Endothelial cell of umbilical vein (primary cell): ENCODE data around the gene SLC4A1AP. TPM values are rescaled to one million over a fixed set of nuclear protein-coding genes. Genes with fewer than 3 reads are reported as not detected.

Experiments
- BruUV-seq: library from RNA; stranded (reverse); fragments of 400-500 nt; replicated peaks from 2 replicates; lab custom pipeline; 2021; lab: Mats Ljungman, UMichigan
- CTCF ChIA-PET: fragments of 300-600, 350-600 bp; sonication (Branson Sonifier 250); formaldehyde crosslinking; loops from one replicate; lab custom pipeline; 2021; ENCODE audit warnings: antibody characterized with exemption, inconsistent platforms; lab: Charles Lee
- POLR2A ChIA-PET: fragments of 300-600, 350-600 bp; sonication (Branson Sonifier 250); formaldehyde crosslinking; loops from one replicate; lab custom pipeline; 2021; ENCODE audit warnings: antibody characterized with exemption, inconsistent platforms; lab: Charles Lee
- DNase-seq: peaks from one replicate; pipeline ENCODE4 v3.0.0-alpha.2; 2011; ENCODE audit warnings: low read depth, low spot score
- FAIRE-seq: peaks from 2 replicates; lab custom pipeline; 2011; peaks lifted over from hg19 to GRCh38; lab: Jason Lieb, UNC
- H2AFZ ChIP-seq: 2 replicates; pipeline ENCODE4 v1.6.0; 2012; ENCODE audit warnings: low read depth, low read length, control low read depth, inconsistent platforms
- H3K27ac ChIP-seq: 2 replicates; pipeline ENCODE4 v1.5.1; 2011; ENCODE audit warnings: low read depth, mild to moderate bottlenecking, control low read depth, low read length, moderate library complexity; ENCODE audit not compliant: insufficient read depth
- H3K27me3 ChIP-seq, 2 experiments: 2 replicates each; pipeline versions ENCODE4 v1.6.0 to v1.6.1; 2011; ENCODE audit warnings: low read length in 2 of 2, mixed read lengths in 1 of 2; ENCODE audit not compliant: control insufficient read depth in 2 of 2, insufficient read depth in 2 of 2
- H3K36me3 ChIP-seq, 2 experiments: 2 replicates in 1 of 2; 3 replicates in 1 of 2; pipeline ENCODE4 v1.5.1; 2011; ENCODE audit warnings: low read length in 2 of 2, mild to moderate bottlenecking in 1 of 2, moderate library complexity in 1 of 2; ENCODE audit not compliant: control insufficient read depth in 2 of 2, insufficient read depth in 2 of 2; ENCODE audit errors: extremely low read depth in 1 of 2
- H3K4me1 ChIP-seq: 3 replicates; pipeline ENCODE4 v1.5.1; 2011; ENCODE audit warnings: mild to moderate bottlenecking, low read length; ENCODE audit not compliant: control insufficient read depth, insufficient read depth; ENCODE audit errors: extremely low read depth
- H3K4me2 ChIP-seq: 2 replicates; pipeline ENCODE4 v1.6.1; 2011; ENCODE audit warnings: low read length, control low read depth, mixed read lengths; ENCODE audit not compliant: insufficient read depth
- H3K4me3 ChIP-seq, 3 experiments: fragments of 200-600 bp in 1 of 3; sonication (generic), shearing (Covaris generic) in 1 of 3; replicated peaks in 1 of 3; 2 replicates each; pipeline ENCODE4 v1.5.1; 2011 to 2016; ENCODE audit warnings: control low read depth in 3 of 3, low read length in 3 of 3, mild to moderate bottlenecking in 2 of 3, inconsistent platforms in 1 of 3, low read depth in 1 of 3, moderate library complexity in 1 of 3; ENCODE audit not compliant: insufficient read depth in 1 of 3
- H3K79me2 ChIP-seq: 2 replicates; pipeline ENCODE4 v1.6.0; 2012; ENCODE audit warnings: low read length, inconsistent platforms; ENCODE audit not compliant: control insufficient read depth, insufficient read depth
- H3K9ac ChIP-seq: replicated peaks from 2 replicates; pipeline ENCODE3; 2011; ENCODE audit warnings: low read length, control low read depth; ENCODE audit not compliant: insufficient read depth; ENCODE audit errors: extremely low read depth
- H3K9me1 ChIP-seq: replicated peaks from 3 replicates; pipeline ENCODE4 v1.6.0; 2011; ENCODE audit warnings: mild to moderate bottlenecking, low read length; ENCODE audit not compliant: control insufficient read depth, insufficient read depth; ENCODE audit errors: extremely low read depth
- H3K9me3 ChIP-seq: replicated peaks from 2 replicates; pipeline ENCODE4 v1.5.1; 2012; ENCODE audit warnings: low read length, inconsistent platforms; ENCODE audit not compliant: control insufficient read depth, insufficient read depth
- H4K20me1 ChIP-seq: replicated peaks from 2 replicates; pipeline ENCODE3; 2011; ENCODE audit warnings: mild to moderate bottlenecking, low read length; ENCODE audit not compliant: control insufficient read depth, insufficient read depth; ENCODE audit errors: extremely low read depth
- EZH2 ChIP-seq: IDR thresholded peaks from 2 replicates; pipeline ENCODE4 v1.6.1; 2012; ENCODE audit warnings: borderline replicate concordance, low read depth, mild to moderate bottlenecking, moderate library complexity, low read length, inconsistent platforms; ENCODE audit not compliant: severe bottlenecking
- FOS ChIP-seq: IDR thresholded peaks from 2 replicates; pipeline ENCODE4 v1.6.1; 2011; ENCODE audit warnings: mild to moderate bottlenecking, low read length, moderate library complexity, borderline replicate concordance; ENCODE audit not compliant: insufficient read depth
- JUN ChIP-seq: IDR thresholded peaks from 2 replicates; pipeline ENCODE4 v1.6.1; 2011; ENCODE audit warnings: borderline replicate concordance, low read depth; ENCODE audit not compliant: insufficient read length, insufficient read depth
- MAX ChIP-seq: IDR thresholded peaks from 2 replicates; pipeline ENCODE4 v1.6.1; 2011; ENCODE audit not compliant: insufficient read depth, insufficient read length
- MYC ChIP-seq: IDR thresholded peaks from one replicate; pipeline ENCODE4 v1.6.1; 2011; ENCODE audit warnings: mild to moderate bottlenecking, low read depth, low read length
- POLR2AphosphoS5 ChIP-seq: IDR thresholded peaks from 2 replicates; pipeline ENCODE4 v1.6.1; 2012; ENCODE audit warnings: low read depth, mild to moderate bottlenecking, control low read depth, low read length, moderate library complexity; ENCODE audit not compliant: insufficient read depth
- dilution Hi-C: fragments of 300-500 bp; cut with MboI; formaldehyde crosslinking; loops from one replicate; pipeline ENCODE4 v1.15.0; 2019; ENCODE audit warnings: low sequenced_read_pairs; ENCODE audit not compliant: extremely low pct_ligation_motif_present
- intact Hi-C: fragments of 100-400 bp; cut with micrococcal nuclease; formaldehyde crosslinking; loops from one replicate; pipeline ENCODE4 v1.10.0; 2022
- polyA plus RNA-seq, 4 experiments: library from polyadenylated mRNA; depleted of rRNA in 3 of 4; stranded (reverse) in 3 of 4; unstranded in 1 of 4; fragments of >200 nt; gene quantifications; 2 replicates each; pipeline versions ENCODE4 v1.2.1 to v1.2.3, GENCODE V29; 2011 to 2012; ENCODE audit warnings: missing spikeins in 1 of 4
- total RNA-seq: library from RNA; stranded (reverse); gene quantifications from 2 replicates; pipeline ENCODE4 v1.2.3, GENCODE V29; 2021
- TF ChIP-seq, protein P1 (sequence below), 2 donors: IDR thresholded peaks; 1 replicate in 1 of 2; 2 replicates in 1 of 2; pipeline ENCODE4 v1.5.1; 2011; ENCODE audit warnings: low read length in 2 of 2, mild to moderate bottlenecking in 2 of 2, moderate library complexity in 2 of 2, control low read depth in 1 of 2, inconsistent platforms in 1 of 2, low read depth in 1 of 2; ENCODE audit not compliant: insufficient read depth in 1 of 2; ENCODE audit errors: extremely low read depth in 1 of 2

The SLC4A1AP gene
- total and polyA plus RNA-seq, 2 donors (not counting 3 experiments of a cell fraction or from before 2014, with no cell fraction given): 9.5 to 28.4 TPM

DNA sequence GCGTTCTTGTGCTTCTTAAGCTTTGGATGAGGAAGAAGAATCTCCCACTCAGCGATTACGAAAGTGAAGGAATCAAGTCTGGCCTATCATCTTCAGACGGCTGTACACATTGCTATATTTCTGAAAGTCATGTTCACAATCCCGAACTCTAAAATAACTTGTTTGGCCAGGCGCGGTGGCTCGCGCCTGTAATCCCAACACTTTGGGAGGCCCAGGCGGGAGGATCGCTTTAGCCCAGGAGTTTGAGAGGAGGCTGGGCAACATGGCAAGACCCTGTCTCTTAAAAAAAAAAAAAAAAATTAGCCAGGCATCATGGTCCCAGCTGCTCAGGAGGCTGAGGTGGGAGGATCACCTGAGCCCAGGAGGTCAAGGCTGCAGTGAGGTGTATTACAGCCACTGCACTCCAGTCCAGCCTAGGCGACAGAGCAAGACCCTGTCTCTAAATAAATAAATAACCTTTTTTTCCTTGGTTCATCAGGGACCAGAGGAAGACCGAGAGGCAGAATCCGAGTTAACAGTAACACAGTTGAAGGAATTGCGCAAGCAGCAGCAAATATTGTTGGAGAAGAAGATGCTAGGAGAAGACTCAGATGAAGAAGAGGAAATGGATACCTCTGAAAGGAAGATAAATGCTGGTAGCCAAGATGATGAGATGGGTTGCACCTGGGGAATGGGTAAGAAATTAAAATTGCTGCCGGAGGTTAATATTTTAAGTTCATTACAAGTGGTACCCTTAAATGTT, 1.1 kb downstream of the SLC4A1AP start:
- ChIA-PET POLR2A (no interaction called here), CTCF (interaction anchor here (1.3 to 7.3 kb wide), 3 partner anchors 13 to 256 kb away, joined by 3 to 74 read pairs (median 3); no protein-coding TSS in a partner anchor)
- peak overlapping the region; percentile 71 to 98 (median 84) for H3K4me3 ChIP-seq
- no peak overlapping the region for H3K27ac ChIP-seq
- no peaks in the 10 kb centered on the region for H3K27me3 ChIP-seq
- H3K36me3 ChIP-seq: peaks cover 6 to 11% of the 10 kb centered on the region in 2 experiments
- H3K9me1 ChIP-seq: no peaks in the 10 kb centered on the region
- FAIRE-seq (peak; percentile 40), DNase-seq (no peak)
- dilution Hi-C loops: no loop called here
- H4K20me1 ChIP-seq: no peaks in the 10 kb centered on the region
- intact Hi-C loops: no loop called here
- H3K4me1 ChIP-seq: peaks cover 37% of the 10 kb centered on the region
- H3K4me2 ChIP-seq: peak overlapping the region; percentile 84
- no peak for TF ChIP-seq FOS
- TF ChIP-seq MAX: no peak
- TF ChIP-seq MYC: no peak
- no peak for TF ChIP-seq POLR2AphosphoS5
- TF ChIP-seq, protein P1, sequence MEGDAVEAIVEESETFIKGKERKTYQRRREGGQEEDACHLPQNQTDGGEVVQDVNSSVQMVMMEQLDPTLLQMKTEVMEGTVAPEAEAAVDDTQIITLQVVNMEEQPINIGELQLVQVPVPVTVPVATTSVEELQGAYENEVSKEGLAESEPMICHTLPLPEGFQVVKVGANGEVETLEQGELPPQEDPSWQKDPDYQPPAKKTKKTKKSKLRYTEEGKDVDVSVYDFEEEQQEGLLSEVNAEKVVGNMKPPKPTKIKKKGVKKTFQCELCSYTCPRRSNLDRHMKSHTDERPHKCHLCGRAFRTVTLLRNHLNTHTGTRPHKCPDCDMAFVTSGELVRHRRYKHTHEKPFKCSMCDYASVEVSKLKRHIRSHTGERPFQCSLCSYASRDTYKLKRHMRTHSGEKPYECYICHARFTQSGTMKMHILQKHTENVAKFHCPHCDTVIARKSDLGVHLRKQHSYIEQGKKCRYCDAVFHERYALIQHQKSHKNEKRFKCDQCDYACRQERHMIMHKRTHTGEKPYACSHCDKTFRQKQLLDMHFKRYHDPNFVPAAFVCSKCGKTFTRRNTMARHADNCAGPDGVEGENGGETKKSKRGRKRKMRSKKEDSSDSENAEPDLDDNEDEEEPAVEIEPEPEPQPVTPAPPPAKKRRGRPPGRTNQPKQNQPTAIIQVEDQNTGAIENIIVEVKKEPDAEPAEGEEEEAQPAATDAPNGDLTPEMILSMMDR (IDR thresholded peaks at IDR 0.05; ENCODE audit: extremely low read depth in 1 of 2, insufficient read depth in 1 of 2, low read depth in 1 of 2, low read length in 2 of 2): no peak
- no peak for TF ChIP-seq JUN
- no peak for TF ChIP-seq EZH2
- H3K9ac ChIP-seq: peak overlapping the region; percentile 94
- peak overlapping the region; percentile 78 for H2AFZ ChIP-seq
- H3K9me3 ChIP-seq: no peaks in the 10 kb centered on the region
- peaks cover 27% of the 10 kb centered on the region for H3K79me2 ChIP-seq
- no TSS peak for BruUV-seq
